HG03175 (cell line): Measurements from ENCODE around the gene TCL1B.

Source experiments
- ATAC-seq: cut with Tn5 transposase; IDR thresholded peaks from one replicate; pipeline ENCODE4 v1.9.1; 2021; ENCODE audit warnings: mild to moderate bottlenecking, moderate library complexity; ENCODE audit not compliant: unreplicated experiment

The TCL1B gene

DNA sequence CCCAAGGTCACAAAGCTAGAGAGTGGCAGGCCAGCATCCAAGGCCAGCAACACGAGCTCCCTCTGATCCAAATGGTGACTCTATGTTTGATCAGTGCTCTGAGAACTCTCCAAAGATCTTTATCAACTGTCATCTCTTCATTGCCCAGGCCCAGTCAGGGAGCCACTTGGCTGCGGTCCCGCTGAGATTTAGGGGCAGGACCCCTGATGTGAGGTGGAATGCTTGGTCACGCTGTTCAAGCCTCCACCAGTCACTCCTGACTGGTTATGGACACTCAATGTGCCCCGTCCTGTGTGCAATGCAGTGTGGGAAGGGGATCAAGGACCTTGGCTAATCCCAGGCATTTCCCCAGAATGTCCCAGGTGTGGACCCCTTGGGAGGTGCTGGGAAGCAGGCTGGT lies 19.8 kb upstream of the TCL1B start:
- no peak for ATAC-seq

DNA sequence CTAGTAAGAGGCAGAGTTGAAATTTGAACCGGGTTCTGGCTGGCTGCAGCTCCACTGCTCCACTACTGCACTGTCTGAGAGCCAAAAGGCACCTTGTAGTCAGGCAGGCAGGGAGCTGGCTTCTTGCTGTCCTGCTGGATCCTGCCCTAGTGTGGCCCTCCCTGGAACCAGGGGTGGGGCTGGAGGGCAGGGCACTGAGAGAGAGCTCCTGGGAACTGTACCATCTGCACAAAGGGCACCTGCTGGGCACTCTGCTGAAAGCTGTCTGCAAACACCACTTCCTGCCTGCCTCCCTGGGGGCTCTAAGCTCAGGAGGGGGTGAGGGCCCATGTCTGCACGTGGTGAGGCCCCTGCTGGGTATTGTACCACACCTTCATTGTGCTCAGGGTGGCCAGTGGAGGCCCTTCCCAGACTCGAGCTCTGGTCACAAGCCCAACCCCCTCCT lies 19.0 kb upstream of the TCL1B start:
- no peak for ATAC-seq

DNA sequence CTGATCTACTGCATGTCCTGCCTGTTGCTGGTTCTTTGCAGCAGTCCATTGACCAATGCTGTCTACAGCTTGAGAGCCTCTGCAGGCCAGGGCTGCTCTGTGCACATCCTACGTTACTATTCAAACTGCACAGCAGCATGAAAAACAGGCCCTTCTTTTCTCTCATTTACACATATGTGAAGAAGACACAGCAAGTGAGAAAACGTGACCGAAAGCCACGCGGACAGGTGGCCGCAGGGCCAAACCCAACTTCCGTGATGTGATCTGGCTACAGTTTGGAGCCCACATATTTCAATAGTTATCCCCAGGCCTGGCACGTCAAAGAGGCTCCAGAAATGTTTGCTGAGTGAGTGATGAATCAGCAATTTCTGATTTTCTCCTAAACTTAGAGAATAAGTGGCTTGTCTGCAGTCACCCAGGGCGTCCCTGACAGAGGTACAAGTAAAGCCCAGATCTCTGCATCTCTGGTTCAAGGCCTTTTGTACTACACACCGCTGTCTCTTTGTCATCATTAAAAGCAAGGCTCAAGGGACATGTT lies 17.9 kb upstream of the TCL1B start:
- no peak for ATAC-seq

DNA sequence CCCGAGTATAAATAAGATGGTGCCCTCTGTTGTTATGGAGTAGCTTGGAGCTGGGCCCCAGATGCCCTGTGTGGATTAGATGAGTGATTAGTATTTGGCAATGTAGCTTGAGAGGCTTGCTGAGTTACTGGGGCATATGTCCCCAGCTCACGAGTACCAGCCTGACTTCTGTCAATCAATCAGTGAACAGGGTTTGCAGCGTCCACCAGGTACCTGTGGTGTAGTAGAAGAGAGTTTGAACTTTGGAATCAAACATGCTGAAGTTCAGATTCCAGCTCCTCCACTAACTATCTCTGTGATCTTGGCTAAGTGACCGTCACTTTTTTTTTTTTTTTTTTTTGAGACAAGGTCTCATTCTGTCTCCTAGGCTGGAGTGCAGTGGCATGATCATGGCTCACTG lies 11.6 kb upstream of the TCL1B start:
- no peak for ATAC-seq

DNA sequence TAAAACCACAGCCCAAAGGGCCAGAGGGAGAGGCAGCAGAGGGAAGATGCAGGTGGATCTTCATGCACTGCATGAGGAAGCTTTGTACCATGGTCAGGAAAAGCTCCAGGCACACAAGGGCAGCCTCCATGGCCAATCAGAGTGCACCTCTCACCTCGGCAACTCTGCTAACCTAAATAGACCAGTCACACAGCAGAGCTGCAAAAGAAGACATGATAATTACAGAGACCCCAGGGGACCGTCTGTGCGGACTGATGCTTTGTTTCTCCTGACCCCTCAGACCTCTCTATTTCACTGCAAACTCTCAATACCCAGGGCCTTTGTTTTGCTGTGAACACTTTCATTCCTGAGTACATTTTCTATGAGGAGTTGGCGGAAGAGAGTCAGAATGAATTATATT lies 10.7 kb upstream of the TCL1B start:
- ATAC-seq = no peak

DNA sequence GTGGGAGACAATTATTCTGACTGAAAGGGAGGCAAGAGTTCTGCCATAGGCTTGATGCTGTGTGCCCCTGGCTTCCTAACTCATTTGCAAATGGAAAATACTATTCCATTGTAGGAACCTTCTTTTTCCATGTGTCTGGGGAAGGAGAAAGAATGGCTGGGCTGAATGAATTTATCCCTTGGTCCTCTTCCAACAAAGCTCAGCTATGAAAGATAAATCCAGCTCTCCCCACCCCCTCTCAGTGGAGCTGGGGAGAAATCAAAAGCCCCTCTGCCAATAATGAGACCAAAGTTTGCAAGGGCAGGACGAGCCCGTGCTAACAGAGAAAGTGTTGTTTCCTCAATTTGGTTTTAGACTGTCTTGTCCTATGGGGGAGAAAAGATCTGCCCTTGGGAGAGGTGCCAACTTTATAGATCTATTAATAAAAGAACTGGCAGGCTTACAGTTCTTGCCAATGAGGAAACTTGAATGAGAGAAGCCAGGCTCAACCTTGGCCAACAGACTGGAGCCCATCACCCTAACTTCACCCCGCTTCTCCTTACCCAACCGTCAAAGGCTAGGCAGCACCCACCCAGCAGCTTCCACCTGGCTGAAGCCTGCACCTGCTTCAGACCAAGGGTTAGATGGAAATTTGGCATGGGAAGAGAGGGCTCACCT lies 8.9 kb upstream of the TCL1B start:
- ATAC-seq = no peak

DNA sequence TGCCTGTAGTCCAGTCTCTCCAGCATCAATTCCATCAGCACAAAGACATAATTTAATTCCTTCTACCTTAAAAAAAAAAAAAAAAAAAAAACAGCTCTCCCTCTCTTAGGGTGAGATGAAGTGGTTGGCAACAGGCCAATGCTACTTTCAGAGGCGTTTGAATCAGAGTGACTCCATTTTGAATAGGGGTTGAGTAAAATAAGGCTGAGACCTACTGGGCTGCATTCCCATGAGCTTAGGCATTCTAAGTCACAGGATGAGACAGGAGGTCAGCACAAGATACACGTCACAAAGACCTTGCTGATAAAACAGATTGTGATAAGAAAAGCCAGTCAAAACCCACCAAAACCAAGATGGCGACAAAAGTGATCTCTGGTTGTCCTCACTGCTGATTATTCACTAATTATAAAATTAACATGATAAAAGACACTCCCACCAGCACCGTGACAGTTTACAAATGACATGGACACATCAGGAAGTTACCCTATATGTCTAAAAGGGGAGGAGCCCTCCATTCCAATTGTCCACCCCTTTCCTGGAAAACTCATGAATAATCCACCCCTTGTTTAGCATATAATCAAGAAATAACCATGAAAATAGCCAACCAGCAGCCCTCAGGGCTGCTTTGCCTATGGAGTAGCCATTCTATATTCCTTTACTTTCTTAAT lies 6.9 kb upstream of the TCL1B start:
- ATAC-seq = no peak

DNA sequence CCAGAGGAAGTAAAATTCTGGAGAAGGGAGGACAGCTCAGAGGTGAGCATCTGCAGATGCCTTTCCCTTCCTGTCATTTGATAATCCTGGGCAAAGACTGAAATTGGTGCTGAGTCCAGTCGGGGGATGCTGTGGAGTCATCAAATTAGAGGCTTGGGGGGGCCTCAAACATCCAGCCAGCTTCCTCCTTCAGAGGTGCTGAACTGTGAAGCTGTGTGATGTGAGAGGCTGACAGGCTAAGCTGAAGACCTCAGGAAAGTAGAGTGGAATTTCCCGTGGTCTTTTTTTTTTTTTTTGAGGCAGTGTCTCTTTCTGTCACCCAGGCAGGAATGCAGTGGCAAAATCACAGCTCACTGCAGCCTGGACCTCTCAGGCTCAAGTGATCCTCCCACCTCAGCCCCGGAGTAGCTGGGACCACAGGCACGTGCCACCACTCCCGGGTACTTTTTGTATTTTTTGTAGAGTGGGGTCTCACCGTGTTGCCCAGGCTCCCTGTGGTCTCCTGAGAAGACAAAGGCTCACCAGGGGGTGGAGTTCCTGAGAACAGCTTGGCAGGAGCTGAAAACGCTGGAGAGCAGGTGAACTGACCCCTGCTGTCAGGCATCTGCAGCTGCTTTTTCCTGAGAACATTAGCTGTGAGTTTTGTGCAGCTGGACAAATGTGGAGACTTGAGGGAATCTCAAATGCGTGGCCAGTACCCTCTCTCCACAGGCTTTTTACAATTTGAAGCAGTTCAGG lies 6.1 kb upstream of the TCL1B start:
- ATAC-seq = no peak

DNA sequence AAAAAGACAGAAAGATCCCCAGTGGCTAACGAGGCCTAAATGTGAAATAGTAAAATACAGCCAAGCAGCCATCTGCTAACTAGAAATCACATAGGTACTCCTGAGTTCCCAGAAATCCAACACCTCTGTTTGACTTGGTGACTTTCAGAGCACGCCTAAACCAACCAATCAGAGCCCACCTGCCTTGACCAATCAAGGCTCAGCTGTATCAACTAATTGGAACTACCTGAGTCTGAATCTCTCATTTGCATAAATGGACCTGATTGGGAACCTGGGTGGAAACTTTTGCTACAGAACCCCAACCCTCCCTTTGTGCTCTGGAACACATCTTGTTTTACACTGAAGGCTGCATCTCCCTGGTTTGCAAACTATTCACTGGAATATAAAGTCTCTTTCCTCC lies 5.1 kb upstream of the TCL1B start:
- ATAC-seq = no peak

DNA sequence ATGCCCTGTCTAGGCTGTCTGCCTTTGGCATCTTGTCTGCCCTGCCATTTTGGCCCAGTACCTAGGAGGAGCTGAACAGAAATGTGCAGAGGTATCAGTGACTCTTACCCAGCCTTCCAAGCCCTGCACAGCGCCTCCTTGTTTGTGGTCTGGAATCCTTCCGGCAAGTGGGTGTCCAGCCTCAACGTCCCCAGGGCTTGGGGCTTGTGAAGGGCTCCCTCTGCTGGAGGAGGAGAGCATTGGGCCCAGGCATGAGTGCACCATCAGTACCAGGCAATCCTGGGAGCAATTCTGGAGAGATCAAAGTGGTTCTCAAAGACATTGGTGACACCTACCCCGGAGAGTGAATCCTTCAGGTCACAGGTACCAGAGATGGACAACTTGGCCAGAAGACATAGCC lies 2.4 kb upstream of the TCL1B start:
- peak; percentile 53 for ATAC-seq

DNA sequence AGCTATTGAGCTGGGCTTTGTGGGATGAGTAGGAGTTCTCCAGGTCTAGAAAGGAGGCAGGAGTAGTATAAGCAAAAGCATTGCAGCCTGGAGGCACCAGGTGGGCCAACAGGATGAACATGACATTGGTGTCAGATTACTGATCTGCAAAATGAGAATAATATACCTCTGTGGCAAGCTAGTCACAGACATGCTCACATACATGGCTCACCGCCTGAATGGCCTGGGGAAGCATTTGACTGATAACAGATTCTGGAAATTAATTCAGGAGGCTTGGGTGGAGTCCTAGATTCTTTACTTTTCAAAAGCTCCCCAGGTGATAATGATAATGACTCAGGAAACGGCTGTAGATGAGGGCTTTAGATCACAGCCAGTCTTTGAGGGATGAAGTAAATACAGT lies 709 bp downstream of the TCL1B start:
- no peak for ATAC-seq

DNA sequence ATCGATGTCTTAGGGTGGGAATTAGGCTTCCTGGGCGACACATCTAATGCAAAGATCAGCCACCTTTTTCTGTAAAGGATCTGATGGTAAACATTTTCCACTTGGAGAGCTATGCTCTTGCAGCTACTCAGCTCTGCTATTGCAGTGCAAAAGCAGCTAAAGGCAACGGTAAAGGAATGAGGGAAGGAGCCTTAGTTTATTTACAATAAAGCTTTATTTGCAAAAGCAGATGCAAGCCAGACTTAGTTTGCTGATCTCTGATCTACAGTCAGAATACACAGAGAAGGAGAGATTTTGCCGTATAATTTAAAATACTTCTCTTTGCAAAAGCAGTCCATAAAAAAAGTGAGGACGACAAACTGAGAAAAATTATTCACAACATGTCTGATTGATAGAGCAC lies 3.2 kb downstream of the TCL1B start:
- ATAC-seq = no peak

DNA sequence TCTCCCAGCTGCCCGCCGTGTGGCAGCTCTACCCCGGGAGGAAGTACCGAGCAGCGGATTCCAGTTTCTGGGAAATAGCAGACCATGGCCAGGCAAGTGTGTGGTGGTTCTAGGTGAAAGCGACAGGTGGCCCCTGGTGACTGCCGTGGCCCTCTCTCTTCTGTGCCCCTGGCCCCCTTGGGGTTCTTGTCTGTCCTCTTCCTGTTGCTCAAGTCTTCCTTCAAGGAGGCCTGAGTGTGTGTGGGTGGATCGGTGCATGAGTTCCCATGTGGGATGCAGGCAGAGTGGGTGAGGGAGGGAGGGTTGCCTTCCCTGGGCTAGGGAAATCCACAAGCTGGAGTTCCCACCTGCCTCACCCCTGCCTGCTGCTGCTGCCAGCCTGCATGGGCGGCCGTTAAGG lies 4.6 kb downstream of the TCL1B start:
- no peak for ATAC-seq

DNA sequence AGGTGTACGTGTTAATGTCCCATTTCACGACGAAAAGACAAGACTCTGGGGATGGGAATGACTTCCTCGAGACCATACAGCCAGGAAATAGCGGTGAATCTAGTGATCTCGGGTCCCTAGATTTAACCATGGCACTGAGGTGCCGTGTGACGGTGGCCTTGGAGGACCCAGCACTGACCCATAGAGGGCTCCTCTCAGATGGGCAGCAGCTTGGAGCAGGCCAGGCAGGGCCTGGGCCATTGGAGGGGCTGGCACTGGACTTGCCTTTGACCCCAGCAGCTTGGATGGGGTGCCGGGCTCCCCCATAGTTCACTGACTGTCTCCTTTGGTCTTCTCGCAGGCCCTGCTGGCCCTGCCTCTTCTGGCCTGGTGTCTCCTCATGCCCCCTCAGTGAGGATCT lies 5.4 kb downstream of the TCL1B start:
- no peak for ATAC-seq

DNA sequence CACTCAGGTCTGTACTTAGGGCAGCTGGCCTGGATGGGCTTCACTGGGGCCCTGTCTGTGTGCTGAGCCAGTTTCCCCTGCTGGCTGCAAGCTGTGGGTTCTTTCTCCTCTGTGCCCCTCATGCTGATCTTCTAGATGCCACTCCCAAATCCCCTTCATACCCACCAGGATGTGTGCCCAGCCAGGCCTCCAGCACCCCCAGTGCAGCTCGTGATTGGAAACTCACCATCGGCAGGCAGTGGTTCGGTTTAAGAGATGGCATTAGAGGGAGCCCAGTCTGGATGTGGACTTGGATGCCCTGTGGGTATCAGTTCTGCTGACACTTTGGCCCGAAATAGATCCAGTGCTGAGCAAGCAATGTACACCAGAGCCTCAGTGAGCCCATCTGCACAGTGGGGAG lies 5.9 kb downstream of the TCL1B start:
- no peak for ATAC-seq

DNA sequence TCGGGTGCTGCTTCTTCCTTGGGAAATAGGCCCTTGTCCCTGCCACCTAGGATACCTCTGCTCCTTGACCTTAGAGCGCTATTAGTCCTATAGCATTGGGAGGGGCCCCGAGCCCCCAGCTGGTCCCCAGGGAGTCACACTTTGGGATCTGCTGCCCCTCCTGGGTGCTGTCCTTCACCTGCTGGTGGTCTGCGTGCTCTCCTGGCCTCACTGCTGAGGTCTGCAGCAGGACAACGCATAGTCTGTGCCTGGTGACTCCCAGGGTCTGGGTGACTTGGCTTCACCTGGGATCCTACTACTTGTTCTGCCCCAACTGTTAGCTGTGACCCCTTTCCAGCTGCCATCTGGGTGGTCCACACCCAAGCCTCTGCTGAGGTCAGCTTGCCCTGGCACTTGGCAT lies 8.8 kb downstream of the TCL1B start:
- ATAC-seq = no peak

DNA sequence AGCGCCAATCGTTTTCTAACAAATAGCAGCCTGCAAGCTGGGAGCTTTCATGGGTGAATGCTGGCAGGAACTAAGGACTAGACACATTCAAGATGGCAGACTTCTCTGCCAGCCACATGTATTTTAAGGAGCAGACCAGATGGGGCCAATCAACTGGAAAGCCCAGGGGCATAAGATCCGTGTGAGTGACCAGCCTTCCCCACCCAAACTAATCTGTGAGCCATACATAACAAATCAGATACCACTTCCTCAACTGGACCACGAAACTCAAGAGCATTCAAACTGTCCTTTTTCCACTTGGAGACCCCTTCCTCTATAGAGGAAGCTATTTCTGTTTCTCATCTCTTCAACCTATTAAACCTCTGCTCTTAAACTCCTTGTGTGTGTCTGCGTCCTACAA lies 9.7 kb downstream of the TCL1B start:
- ATAC-seq = no peak

DNA sequence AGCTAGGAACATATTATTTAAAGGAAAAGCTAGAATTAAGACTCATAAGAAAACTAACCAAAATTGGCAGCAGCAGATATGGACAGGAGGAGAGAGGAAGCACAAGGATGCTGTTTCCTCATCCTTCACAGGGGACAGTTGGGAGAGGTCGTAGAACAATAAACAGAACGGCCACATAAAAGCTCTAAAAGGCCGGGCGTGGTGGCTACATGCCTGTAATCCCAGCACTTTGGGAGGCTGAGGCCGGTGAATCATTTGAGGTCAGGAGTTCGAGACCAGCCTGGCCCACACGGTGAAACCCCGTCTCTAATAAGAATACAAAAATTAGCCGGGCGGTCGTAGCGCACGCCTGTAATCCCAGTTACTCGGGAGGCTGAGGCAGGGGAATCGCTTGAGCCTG lies 10.5 kb downstream of the TCL1B start:
- no peak for ATAC-seq

DNA sequence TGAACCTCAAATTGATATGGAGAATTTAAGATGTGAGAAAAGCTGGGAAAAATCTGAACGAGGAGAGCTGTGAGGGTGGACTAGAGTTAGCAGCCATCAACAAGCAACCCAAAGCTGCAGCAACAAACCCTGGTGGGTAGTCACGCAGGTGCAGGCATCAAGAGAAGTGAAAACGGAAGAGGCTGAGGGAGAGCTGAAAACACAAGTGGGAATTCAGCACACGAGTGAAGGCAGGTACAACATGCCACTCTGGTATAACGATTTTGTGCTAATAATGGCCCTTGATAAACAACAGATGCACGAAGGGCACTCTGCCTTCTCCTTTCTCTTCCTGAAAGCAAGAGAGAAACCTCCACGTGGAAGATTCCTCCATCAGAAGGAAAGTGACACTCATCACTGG lies 11.5 kb downstream of the TCL1B start:
- peak; percentile 59 for ATAC-seq

DNA sequence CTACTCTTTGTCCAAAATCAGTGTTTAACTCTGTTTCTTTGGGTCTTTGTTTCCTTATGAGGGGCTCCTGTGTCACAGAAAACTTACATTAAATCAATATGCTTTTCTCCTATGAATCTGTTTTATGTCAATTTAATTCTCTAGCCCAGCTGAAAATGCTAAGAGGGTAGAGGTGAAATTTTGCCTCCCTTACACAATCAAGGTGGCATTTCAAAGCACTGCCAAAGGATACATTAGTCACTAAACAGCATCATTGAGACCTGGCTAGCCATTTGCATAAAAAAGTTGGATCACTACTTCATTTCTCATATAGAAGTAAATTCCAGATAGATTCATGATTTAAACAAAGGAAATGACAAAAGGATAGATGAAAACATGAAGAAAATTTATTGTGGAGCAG lies 12.1 kb downstream of the TCL1B start:
- ATAC-seq = no peak

DNA sequence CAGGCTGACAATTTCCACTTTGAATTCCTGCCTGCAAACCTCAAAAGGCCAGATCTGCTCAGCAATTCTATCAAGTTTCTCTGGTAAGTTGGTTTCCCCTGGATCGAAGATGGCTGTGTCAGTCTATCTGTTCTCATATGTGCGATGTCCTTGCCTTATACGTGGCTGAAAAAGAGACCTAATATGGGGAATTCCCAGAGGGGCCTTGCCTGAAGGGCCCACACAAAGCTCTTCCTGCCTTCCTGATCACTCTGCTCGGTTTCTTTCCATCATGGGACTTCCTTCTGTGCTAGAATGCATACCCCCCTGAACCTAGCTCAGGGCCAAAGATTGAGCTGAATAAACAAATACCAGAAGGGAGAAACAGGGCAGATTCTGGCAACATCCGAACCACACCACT lies 13.2 kb downstream of the TCL1B start:
- no peak for ATAC-seq
